Erythroblast (primary cell): ENCODE data around the gene RXFP1.

Source experiments
- DNase-seq, 2 experiments: peaks; one replicate each; lab custom pipeline; 2025; lab: John Stamatoyannopoulos, UW
- GATA1 ChIP-seq: IDR thresholded peaks from 2 replicates; pipeline ENCODE4 v1.6.1; 2011; ENCODE audit warnings: low read depth, mild to moderate bottlenecking, control low read depth, low read length, moderate library complexity
- POLR2A ChIP-seq: IDR thresholded peaks from 2 replicates; pipeline ENCODE4 v1.6.1; 2011; ENCODE audit warnings: mild to moderate bottlenecking, low read length

Gene RXFP1

DNA sequence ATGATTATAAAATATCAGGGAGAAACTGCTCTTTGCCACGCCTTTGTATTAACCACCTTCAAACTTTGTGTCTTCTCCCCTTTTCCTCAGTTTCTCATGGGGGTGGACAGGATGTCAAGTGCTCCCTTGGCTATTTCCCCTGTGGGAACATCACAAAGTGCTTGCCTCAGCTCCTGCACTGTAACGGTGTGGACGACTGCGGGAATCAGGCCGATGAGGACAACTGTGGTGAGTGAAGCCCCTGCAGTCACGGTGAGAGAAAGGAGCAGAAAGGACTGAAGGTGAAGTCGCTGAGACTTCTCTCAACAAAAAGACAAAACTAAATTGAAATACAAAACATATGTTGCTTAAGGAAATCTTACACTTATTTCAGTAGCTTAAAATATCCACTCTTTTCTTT lies 50.9 kb downstream of the RXFP1 start:
- no peak for DNase-seq
- TF ChIP-seq POLR2A (no peak), GATA1 (no peak)

GRCh38 chr4:158578476-158578875 lies 56.8 kb downstream of the RXFP1 start:
- DNase-seq: peak; percentile 10 to 14
- TF ChIP-seq POLR2A (no peak), GATA1 (no peak)

GRCh38 chr4:158580064-158580463 lies 58.4 kb downstream of the RXFP1 start:
- TF ChIP-seq POLR2A (no peak), GATA1 (no peak)

GRCh38 chr4:158581161-158581560 lies 59.5 kb downstream of the RXFP1 start:
- DNase-seq: no peak
- TF ChIP-seq GATA1 (no peak), POLR2A (no peak)

More at GRCh38 chr4:158580064-158580463, 58.4 kb downstream of the RXFP1 start:
- no peak for DNase-seq

DNA sequence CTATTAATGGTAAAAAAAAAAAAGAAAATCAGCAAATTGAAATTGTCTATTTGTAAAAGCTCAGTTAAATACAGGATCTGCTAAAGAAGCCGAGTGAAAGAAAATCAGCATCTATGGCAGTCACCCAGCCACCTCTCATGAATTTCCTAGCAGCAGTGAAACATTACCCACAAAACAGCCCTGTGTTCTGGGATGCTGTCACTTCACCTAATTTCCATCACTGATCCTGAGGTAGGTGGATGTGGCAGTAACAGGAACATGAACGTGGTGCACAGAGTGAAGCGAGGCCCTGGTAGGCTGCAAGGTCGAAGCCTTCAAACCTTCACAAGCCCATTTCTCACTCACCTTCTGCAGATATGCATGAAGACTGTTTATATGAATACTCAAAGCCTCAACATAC lies 65.2 kb downstream of the RXFP1 start:
- TF ChIP-seq POLR2A: no peak
- TF ChIP-seq GATA1: no peak
- no peak for DNase-seq

GRCh38 chr4:158588285-158588684 lies 66.6 kb downstream of the RXFP1 start:
- no peak for TF ChIP-seq POLR2A
- TF ChIP-seq GATA1: no peak
- no peak for DNase-seq

GRCh38 chr4:158588777-158589176 lies 67.1 kb downstream of the RXFP1 start:
- DNase-seq: no peak
- no peak for TF ChIP-seq GATA1
- TF ChIP-seq POLR2A: no peak

DNA sequence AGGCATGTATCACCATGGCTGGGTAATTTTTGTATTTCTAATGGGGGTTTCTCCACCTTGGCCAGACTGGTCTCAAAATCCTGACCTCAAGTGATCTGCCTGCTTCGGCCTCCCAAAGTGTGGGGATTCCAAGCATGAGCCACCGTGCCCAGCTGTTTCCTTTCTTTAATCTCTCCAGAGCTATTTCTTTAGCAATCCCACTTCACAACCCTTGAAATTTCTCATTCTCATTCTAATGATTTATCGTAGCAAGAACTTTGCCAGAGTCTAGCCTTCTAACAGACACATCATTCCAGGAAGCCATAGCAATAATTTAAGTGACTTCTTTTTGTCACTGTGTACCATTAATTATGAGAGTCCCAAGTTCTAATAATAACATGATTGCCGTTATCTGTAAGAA lies 68.6 kb downstream of the RXFP1 start:
- DNase-seq: no peak
- TF ChIP-seq GATA1: no peak
- TF ChIP-seq POLR2A: no peak

- no peak for TF ChIP-seq GATA1
- TF ChIP-seq POLR2A: no peak
- DNase-seq: peak in 1 of 2 experiments; percentile 41
Observed at GRCh38 chr4:158590824-158591223, 69.1 kb downstream of the RXFP1 start.

DNA sequence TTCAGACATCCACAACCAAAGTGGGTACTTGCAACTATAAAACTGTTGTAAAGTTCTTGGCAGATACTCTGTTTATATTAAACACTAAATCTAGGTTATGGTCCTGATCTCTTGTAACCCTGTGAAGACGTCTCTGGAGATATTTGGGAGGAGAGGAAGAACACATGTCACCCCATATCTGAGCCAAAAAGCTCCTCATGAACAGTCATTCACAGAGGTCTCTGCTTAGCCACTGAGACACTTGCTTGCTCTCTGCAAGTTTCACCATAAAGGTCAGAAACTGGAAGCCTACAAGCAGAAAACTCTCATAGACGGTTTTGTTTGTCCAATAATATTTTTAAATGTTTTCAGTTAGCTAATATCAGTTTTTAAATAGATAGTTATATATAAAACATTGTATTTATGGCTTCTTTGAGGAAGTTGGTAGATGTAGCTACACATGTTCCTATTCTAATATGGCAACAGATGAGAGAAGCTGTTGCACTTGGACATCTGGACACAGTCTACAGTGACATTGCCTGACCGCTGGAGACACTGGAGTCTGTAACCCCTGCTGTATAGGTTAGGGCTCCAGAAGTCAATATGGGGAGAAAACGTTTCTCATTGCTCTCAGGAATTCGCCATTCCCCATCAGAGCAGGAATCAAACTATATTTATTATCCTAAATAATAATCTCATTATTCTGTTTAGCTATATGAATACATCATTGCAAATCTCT lies 76.4 kb downstream of the RXFP1 start:
- no peak for TF ChIP-seq POLR2A
- TF ChIP-seq GATA1: no peak
- no peak for DNase-seq

- TF ChIP-seq GATA1 (no peak), POLR2A (no peak)
Observed at GRCh38 chr4:158599150-158599549, 77.5 kb downstream of the RXFP1 start.

DNA sequence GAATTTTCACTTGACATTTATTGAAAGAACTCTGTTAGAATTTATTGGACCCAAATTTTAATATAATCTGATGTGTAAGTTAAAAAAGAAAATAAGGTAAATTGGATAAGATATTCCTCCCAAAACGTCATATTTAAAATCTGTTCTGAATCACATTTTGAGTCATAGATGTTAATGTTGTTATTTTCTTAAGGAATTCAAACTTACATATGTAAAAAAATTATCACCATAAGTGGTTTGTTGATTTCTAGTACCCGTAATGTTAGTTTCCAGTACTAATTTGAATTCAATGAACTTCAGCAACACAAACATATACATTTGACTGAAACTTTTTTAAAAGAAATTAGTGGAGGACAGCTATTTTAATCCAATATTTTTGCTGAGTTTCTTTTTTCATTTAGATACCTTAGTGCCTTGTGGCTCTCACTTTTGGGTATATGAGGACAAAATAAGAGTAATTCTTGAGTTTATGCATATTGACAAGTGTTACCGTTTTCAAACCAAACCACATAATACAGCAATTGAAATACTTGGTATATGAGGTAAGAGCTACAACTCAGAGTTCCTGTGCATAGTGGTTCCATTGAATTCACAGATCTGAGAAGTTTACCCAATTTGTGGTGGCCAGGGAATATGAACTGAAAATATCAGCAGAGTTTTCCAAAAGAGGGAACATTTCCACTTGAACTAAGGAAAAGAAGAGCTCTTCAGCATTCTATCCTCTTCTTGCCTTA lies 78.2 kb downstream of the RXFP1 start:
- no peak for TF ChIP-seq GATA1
- no peak for TF ChIP-seq POLR2A
- DNase-seq: no peak

More at GRCh38 chr4:158599150-158599549, 77.5 kb downstream of the RXFP1 start:
- DNase-seq: no peak

DNA sequence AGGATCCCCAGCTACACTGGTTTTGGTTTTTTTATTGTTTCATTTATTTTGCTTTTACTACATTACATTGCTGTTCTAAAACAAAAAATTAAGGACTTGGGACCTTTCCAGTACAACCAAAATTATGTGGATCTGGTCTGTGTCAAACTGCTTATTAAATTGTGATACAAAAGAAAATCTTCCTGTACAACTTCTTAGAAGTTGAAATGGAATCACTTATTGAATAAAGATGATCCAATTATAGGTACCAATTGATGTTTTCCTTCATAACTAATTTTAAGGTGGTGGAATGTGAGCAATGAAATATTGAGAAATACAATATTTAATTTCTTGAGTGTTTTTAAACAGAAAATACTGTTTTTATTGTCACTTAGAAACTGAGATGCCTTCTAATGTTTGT lies 82.7 kb downstream of the RXFP1 start:
- no peak for DNase-seq
- TF ChIP-seq GATA1: no peak
- no peak for TF ChIP-seq POLR2A

DNA sequence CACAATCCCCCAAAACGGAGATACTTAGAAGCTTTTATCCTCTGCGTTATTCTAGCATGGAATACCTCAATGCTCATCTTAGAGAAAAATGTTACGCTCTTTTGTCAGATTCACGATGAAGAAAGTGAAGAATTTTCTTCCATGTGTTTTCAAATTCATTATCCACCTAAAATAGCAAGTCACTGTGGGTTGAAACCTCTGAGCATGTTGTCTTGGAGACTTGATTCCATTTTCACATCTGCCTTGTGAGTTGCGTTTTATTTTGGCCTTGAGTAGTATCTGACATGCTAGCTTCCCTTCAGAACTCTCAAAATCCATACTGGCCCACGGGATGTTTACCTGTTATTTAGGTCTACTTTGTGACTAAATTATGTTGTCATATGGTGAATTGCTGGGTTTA lies 83.7 kb downstream of the RXFP1 start:
- no peak for TF ChIP-seq GATA1
- no peak for TF ChIP-seq POLR2A
- no peak for DNase-seq

DNA sequence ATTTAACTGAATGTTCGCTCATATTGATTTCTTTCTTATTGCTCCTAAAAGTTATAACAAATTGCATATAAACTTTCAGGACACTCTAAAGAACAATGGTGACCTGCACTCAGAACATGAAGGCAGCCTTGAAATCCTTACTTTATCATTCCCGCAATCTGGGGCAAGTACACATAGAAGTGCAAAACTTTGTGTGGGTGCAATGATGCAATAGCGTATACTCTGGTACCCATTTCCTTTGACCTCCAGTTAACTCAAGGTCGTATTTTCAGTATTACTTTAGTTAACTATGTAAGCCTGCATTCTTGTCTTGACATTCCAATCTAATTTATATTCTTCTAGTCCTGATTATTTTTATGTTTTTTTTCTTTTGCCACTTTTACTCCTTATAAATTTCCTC lies 85.3 kb downstream of the RXFP1 start:
- no peak for DNase-seq
- TF ChIP-seq POLR2A: no peak
- TF ChIP-seq GATA1: no peak
